NCI-H526 (cell line): ENCODE data around the gene DGUOK.
"Not testable (repeated sequence)": the region's sequence is repeated elsewhere in the genome, so short reads cannot be mapped to it uniquely, and the experiment has no call there.

Experiments
- DNase-seq, 2 experiments: peaks; one replicate each; lab custom pipeline; 2025; lab: John Stamatoyannopoulos, UW

The DGUOK gene

GRCh38 chr2:73920577-73921545, 5.8 kb upstream of the DGUOK start:
- peak; percentile 8 to 52 for DNase-seq

- DNase-seq = no peak
These were observed 5.1 kb upstream of the DGUOK start for GRCh38 chr2:73921581-73921980.

GRCh38 chr2:73922681-73923080, 4.0 kb upstream of the DGUOK start:
- DNase-seq = no peak

- DNase-seq = no peak
These were observed 1.5 kb upstream of the DGUOK start for GRCh38 chr2:73925033-73925704.

GRCh38 chr2:73925853-73926492, 707 bp upstream of the DGUOK start:
- peak; percentile 41 to 56 for DNase-seq

- DNase-seq = no peak
These were observed 664 bp downstream of the DGUOK start for GRCh38 chr2:73927344-73927743.

- no peak for DNase-seq
These were observed 2.3 kb downstream of the DGUOK start for GRCh38 chr2:73928963-73929347.

GRCh38 chr2:73930386-73930785, 3.7 kb downstream of the DGUOK start:
- DNase-seq = no peak

GRCh38 chr2:73931531-73932500, 5.1 kb downstream of the DGUOK start:
- DNase-seq = no peak

GRCh38 chr2:73933194-73933593, 6.5 kb downstream of the DGUOK start:
- no peak for DNase-seq

GRCh38 chr2:73935641-73936040, 9.0 kb downstream of the DGUOK start:
- no peak for DNase-seq

- no peak for DNase-seq
These were observed 10.6 kb downstream of the DGUOK start for GRCh38 chr2:73937103-73937885.

- DNase-seq = no peak
These were observed 11.2 kb downstream of the DGUOK start for GRCh38 chr2:73937899-73938298.

- no peak for DNase-seq
These were observed 12.2 kb downstream of the DGUOK start for GRCh38 chr2:73938718-73939352.

- peak in 1 of 2 experiments; percentile 7 for DNase-seq
These were observed 12.7 kb downstream of the DGUOK start for GRCh38 chr2:73939419-73939818.

GRCh38 chr2:73940066-73940465, 13.4 kb downstream of the DGUOK start:
- DNase-seq = not testable (repeated sequence)

GRCh38 chr2:73942664-73943063, 16.0 kb downstream of the DGUOK start:
- DNase-seq = no peak

GRCh38 chr2:73944714-73945113, 18.0 kb downstream of the DGUOK start:
- no peak for DNase-seq

- no peak for DNase-seq
These were observed 19.5 kb downstream of the DGUOK start for GRCh38 chr2:73946215-73946614.

- no peak for DNase-seq
These were observed 20.0 kb downstream of the DGUOK start for GRCh38 chr2:73946666-73947065.
